Measurements from ENCODE around the gene TBC1D32.

DNA sequence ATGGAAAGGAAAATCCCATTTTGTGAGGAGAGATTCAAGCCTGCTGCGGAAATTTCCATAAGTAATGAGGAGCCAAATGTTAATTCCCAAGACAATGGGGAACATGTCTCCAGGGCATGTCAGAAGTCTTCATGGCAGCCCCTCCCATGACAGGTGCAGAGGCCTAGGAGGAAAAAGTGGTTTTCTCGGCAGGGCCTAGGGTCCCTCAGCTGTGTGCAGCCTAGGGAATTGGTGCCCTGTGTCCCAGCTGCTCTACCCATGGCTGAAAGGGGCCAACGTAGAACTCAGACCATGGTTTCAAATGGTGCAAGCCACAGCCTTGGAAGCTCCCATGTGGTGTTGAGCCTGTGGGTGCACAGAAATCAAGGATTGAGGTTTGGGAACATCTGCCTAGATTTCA lies 269.9 kb downstream of the TBC1D32 start:
- TF ChIP-seq, protein P1, sequence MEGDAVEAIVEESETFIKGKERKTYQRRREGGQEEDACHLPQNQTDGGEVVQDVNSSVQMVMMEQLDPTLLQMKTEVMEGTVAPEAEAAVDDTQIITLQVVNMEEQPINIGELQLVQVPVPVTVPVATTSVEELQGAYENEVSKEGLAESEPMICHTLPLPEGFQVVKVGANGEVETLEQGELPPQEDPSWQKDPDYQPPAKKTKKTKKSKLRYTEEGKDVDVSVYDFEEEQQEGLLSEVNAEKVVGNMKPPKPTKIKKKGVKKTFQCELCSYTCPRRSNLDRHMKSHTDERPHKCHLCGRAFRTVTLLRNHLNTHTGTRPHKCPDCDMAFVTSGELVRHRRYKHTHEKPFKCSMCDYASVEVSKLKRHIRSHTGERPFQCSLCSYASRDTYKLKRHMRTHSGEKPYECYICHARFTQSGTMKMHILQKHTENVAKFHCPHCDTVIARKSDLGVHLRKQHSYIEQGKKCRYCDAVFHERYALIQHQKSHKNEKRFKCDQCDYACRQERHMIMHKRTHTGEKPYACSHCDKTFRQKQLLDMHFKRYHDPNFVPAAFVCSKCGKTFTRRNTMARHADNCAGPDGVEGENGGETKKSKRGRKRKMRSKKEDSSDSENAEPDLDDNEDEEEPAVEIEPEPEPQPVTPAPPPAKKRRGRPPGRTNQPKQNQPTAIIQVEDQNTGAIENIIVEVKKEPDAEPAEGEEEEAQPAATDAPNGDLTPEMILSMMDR (IDR thresholded peaks at IDR 0.05; ENCODE audit: insufficient read depth, low read depth, low read length) = no peak
- no peak for TF ChIP-seq EZH2 (IDR thresholded peaks at IDR 0.05; ENCODE audit: insufficient read depth, low read length)

All from astrocyte (in vitro differentiated cells and primary cell).